ENCODE results near the gene EIF2S3. TPM values are rescaled to one million over a fixed set of nuclear protein-coding genes. Genes with fewer than 3 reads are reported as not detected.

Gene EIF2S3
- total and polyA plus RNA-seq, 10 of the 15 experiments (the other 5 are each of a cell fraction or from before 2014, with no cell fraction given): 115 to 385 (median 201) TPM

GRCh38 chrX:24027985-24028384 is 26.8 kb upstream of the EIF2S3 start:
- CTCF ChIA-PET: interaction anchor here (1.0 kb wide), 1 partner anchor 84 kb away, joined by 3 read pairs; no protein-coding TSS in a partner anchor
- ATAC-seq (no peak), DNase-seq (ENCODE audit: low read depth, low spot score) (no peak), FAIRE-seq (no peak)
- H3K4me1 ChIP-seq (ENCODE audit: control insufficient read depth, insufficient read depth, low read length): no peaks in the 10 kb centered on the region
- no peaks in the 10 kb centered on the region for H4K20me1 ChIP-seq (ENCODE audit: control insufficient read depth, insufficient read depth)
- H3K27ac ChIP-seq (ENCODE audit: control insufficient read depth, insufficient read depth): no peak overlapping the region
- H3K4me3 ChIP-seq: no peak overlapping the region
- BruUV-seq (replicated peaks): no TSS peak
- RAD21 ChIA-PET (ENCODE audit: unreplicated experiment): interaction anchor here (3.0 kb wide), 1 partner anchor 26 kb away, joined by 31 read pairs; the partner anchor contains the start of gene EIF2S3
- H2AFZ ChIP-seq (ENCODE audit: control insufficient read depth, low read depth, low read length): no peak overlapping the region
- 92% methylated on average over 6 of the region's 6 CpGs for WGBS (ENCODE audit: insufficient coverage, insufficient replicate concordance, low lambda C conversion rate, missing lambda C conversion rate)
- H3K9me3 ChIP-seq (replicated peaks; ENCODE audit: control insufficient read depth, insufficient read depth, low read length): no peaks in the 10 kb centered on the region; the same call in 2 of the 3 replicates
- no peak overlapping the region for H3K4me2 ChIP-seq (ENCODE audit: control insufficient read depth, insufficient read depth)
- H3K79me2 ChIP-seq (ENCODE audit: control insufficient read depth, insufficient read depth, low read length): peaks cover 21% of the 10 kb centered on the region
- in situ Hi-C loops (cut with MboI) (no loop called here), intact Hi-C loops (cut with micrococcal nuclease; ENCODE audit: unreplicated experiment) (no loop called here)
- no peak for TF ChIP-seq IKZF2 (IDR thresholded peaks at IDR 0.05)
- no peak for TF ChIP-seq BCL3 (IDR thresholded peaks at IDR 0.05; ENCODE audit: borderline replicate concordance, insufficient read depth, low read depth, low read length, poor library complexity, severe bottlenecking)
- no peak for TF ChIP-seq SREBF2 (IDR thresholded peaks at IDR 0.05; ENCODE audit: low read length)
- no peak for TF ChIP-seq ZNF622 (IDR thresholded peaks at IDR 0.05)
- TF ChIP-seq, protein P1, sequence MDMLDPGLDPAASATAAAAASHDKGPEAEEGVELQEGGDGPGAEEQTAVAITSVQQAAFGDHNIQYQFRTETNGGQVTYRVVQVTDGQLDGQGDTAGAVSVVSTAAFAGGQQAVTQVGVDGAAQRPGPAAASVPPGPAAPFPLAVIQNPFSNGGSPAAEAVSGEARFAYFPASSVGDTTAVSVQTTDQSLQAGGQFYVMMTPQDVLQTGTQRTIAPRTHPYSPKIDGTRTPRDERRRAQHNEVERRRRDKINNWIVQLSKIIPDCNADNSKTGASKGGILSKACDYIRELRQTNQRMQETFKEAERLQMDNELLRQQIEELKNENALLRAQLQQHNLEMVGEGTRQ (IDR thresholded peaks at IDR 0.05; ENCODE audit: borderline replicate concordance, low read depth, low read length): no peak
- TF ChIP-seq CEBPZ (IDR thresholded peaks at IDR 0.05; ENCODE audit: low read depth, low read length): no peak
- no peak for TF ChIP-seq ZBTB4 (CRISPR knock-in tag; IDR thresholded peaks at IDR 0.05)
- TF ChIP-seq RCOR1 (conservative IDR thresholded peaks at IDR 0.05; ENCODE audit: low read depth, low read length): no peak
- no peak for TF ChIP-seq MEF2A (IDR thresholded peaks at IDR 0.05; ENCODE audit: insufficient read depth, low read depth, low read length)
- TF ChIP-seq, protein P2, sequence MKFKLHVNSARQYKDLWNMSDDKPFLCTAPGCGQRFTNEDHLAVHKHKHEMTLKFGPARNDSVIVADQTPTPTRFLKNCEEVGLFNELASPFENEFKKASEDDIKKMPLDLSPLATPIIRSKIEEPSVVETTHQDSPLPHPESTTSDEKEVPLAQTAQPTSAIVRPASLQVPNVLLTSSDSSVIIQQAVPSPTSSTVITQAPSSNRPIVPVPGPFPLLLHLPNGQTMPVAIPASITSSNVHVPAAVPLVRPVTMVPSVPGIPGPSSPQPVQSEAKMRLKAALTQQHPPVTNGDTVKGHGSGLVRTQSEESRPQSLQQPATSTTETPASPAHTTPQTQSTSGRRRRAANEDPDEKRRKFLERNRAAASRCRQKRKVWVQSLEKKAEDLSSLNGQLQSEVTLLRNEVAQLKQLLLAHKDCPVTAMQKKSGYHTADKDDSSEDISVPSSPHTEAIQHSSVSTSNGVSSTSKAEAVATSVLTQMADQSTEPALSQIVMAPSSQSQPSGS (IDR thresholded peaks at IDR 0.05; ENCODE audit: low read length): no peak
- POLR2A ChIA-PET: interaction anchor here (2.8 kb wide), 1 partner anchor 26 kb away, joined by 23 read pairs; the partner anchor contains the start of gene EIF2S3
- SMC1A ChIA-PET (ENCODE audit: uncharacterized antibody, unreplicated experiment): no interaction called here
- H3K27me3 ChIP-seq (replicated peaks in 1 of 2; ENCODE audit: control insufficient read depth in 2 of 2, insufficient read depth in 2 of 2, low read length in 1 of 2): no peaks in the 10 kb centered on the region; a peak in 1 of 4 replicates
- H3K36me3 ChIP-seq (ENCODE audit: control insufficient read depth in 2 of 2, insufficient read depth in 2 of 2, low read length in 1 of 2): no peaks in the 10 kb centered on the region
- no peak overlapping the region for H3K9ac ChIP-seq (ENCODE audit: control insufficient read depth, insufficient read depth, low read length)
